ENCODE results near the gene PRKAR1A. TPM values are rescaled to one million over a fixed set of nuclear protein-coding genes. Genes with fewer than 3 reads are reported as not detected.

Gene PRKAR1A
- total and polyA plus RNA-seq, 4 donors: 55.6 to 118 (median 104) TPM

- Histone ChIP-seq H3K27me3 (ENCODE audit: control insufficient read depth in 4 of 4, insufficient read depth in 4 of 4, low read length in 3 of 4) (no peaks in the 10 kb centered on the region), H3K9ac (ENCODE audit: low read depth in 1 of 2, low read length in 2 of 2) (no peak overlapping the region), H3K27ac (ENCODE audit: low read depth in 1 of 2, low read length in 2 of 2) (no peak overlapping the region), H3K4me1 (ENCODE audit: control insufficient read depth in 4 of 4, insufficient read depth in 4 of 4, low read length in 3 of 4) (no peaks in the 10 kb centered on the region), H3K4me3 (ENCODE audit: low read depth in 1 of 3, low read length in 3 of 3) (no peak overlapping the region), H3K36me3 (ENCODE audit: control insufficient read depth in 4 of 4, insufficient read depth in 3 of 4, low read depth in 1 of 4, low read length in 3 of 4) (peaks cover 6 to 34% (median 26%) of the 10 kb centered on the region in 4 donors), H3K9me3 (ENCODE audit: control insufficient read depth in 4 of 4, low read length in 3 of 4) (no peaks in the 10 kb centered on the region)
- TF ChIP-seq YY1 (IDR thresholded peaks at IDR 0.05) (no peak), NR2F2 (IDR thresholded peaks at IDR 0.05) (no peak), CTCF (IDR thresholded peaks at IDR 0.05; ENCODE audit: low read depth, low read length, missing input control) (no peak), GABPA (IDR thresholded peaks at IDR 0.05 in 1 of 2, conservative IDR thresholded peaks at IDR 0.05 in 1 of 2) (no peak), EGR1 (IDR thresholded peaks at IDR 0.05; ENCODE audit: low read depth in 2 of 2) (no peak), MAX (IDR thresholded peaks at IDR 0.05) (no peak), HNF4G (IDR thresholded peaks at IDR 0.05) (no peak), SP1 (IDR thresholded peaks at IDR 0.05) (no peak), FOXA2 (IDR thresholded peaks at IDR 0.05) (no peak), ZBTB33 (IDR thresholded peaks at IDR 0.05) (no peak), TAF1 (conservative IDR thresholded peaks at IDR 0.05) (no peak), REST (IDR thresholded peaks at IDR 0.05) (no peak), JUND (IDR thresholded peaks at IDR 0.05) (no peak), RXRA (IDR thresholded peaks at IDR 0.05) (no peak), FOXA1 (IDR thresholded peaks at IDR 0.05) (no peak)
- 95% methylated on average over 4 of the region's 4 CpGs for WGBS
- no peak for DNase-seq (ENCODE audit: low spot score)
Observed at GRCh38 chr17:68556551-68556950, 44.3 kb downstream of the PRKAR1A start.

GRCh38 chr17:68559316-68559715, 47.1 kb downstream of the PRKAR1A start:
- whole genome bisulfite sequencing: 17% methylated on average over 1 of the region's 1 CpG
- no peaks in the 10 kb centered on the region for H3K9me3 ChIP-seq (ENCODE audit: control insufficient read depth in 4 of 4, low read length in 3 of 4)
- no peak for TF ChIP-seq CTCF (IDR thresholded peaks at IDR 0.05; ENCODE audit: low read depth, low read length, missing input control)
- no peak for TF ChIP-seq SP1 (IDR thresholded peaks at IDR 0.05)
- TF ChIP-seq ZBTB33 (IDR thresholded peaks at IDR 0.05): no peak
- TF ChIP-seq GABPA (IDR thresholded peaks at IDR 0.05 in 1 of 2, conservative IDR thresholded peaks at IDR 0.05 in 1 of 2): no peak
- TF ChIP-seq YY1 (IDR thresholded peaks at IDR 0.05): no peak
- no peak for TF ChIP-seq HNF4G (IDR thresholded peaks at IDR 0.05)
- TF ChIP-seq REST (IDR thresholded peaks at IDR 0.05): no peak
- TF ChIP-seq RAD21 (IDR thresholded peaks at IDR 0.05): no peak
- no peak for TF ChIP-seq TAF1 (conservative IDR thresholded peaks at IDR 0.05)
- TF ChIP-seq FOXA2 (IDR thresholded peaks at IDR 0.05): no peak

More at GRCh38 chr17:68559316-68559715, 47.1 kb downstream of the PRKAR1A start:
- H3K4me3 ChIP-seq (ENCODE audit: low read depth in 1 of 3, low read length in 3 of 3): no peak overlapping the region
- DNase-seq (ENCODE audit: low spot score): no peak
- no peak overlapping the region for H3K27ac ChIP-seq (ENCODE audit: low read depth in 1 of 2, low read length in 2 of 2)
- peaks cover 3 to 19% (median 16%) of the 10 kb centered on the region in 4 donors for H3K36me3 ChIP-seq (ENCODE audit: control insufficient read depth in 4 of 4, insufficient read depth in 3 of 4, low read depth in 1 of 4, low read length in 3 of 4)
- H3K9ac ChIP-seq (ENCODE audit: low read depth in 1 of 2, low read length in 2 of 2): no peak overlapping the region
- H3K27me3 ChIP-seq (ENCODE audit: control insufficient read depth in 4 of 4, insufficient read depth in 4 of 4, low read length in 3 of 4): no peaks in the 10 kb centered on the region
- peaks cover 0 to 4% (median 0%) of the 10 kb centered on the region in 4 donors for H3K4me1 ChIP-seq (ENCODE audit: control insufficient read depth in 4 of 4, insufficient read depth in 4 of 4, low read length in 3 of 4)
